ENCODE data around the gene TSSK3.

The TSSK3 gene, protein sequence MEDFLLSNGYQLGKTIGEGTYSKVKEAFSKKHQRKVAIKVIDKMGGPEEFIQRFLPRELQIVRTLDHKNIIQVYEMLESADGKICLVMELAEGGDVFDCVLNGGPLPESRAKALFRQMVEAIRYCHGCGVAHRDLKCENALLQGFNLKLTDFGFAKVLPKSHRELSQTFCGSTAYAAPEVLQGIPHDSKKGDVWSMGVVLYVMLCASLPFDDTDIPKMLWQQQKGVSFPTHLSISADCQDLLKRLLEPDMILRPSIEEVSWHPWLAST

GRCh38 chr1:32362474-32363313 lies at the start of gene TSSK3, which contains the start of gene FAM229A:
Gene TSSK3, plus strand, starts transcription at chr1:32362539. Its CDS starts 163 bp downstream, at chr1:32362702.
Gene FAM229A, minus strand, starts transcription at chr1:32362485. Its CDS starts 394 bp downstream, at chr1:32362091.
- DNase-seq (ENCODE audit: low spot score) = no peak

GRCh38 chr1:32316903-32317277 lies 45.4 kb upstream of the TSSK3 start:
- DNase-seq (ENCODE audit: low spot score) = no peak

- DNase-seq (ENCODE audit: low spot score) = no peak
Observed at GRCh38 chr1:32318127-32318869, 44.0 kb upstream of the TSSK3 start.

GRCh38 chr1:32321712-32322291 lies 40.5 kb upstream of the TSSK3 start:
- DNase-seq (ENCODE audit: low spot score) = no peak

DNA sequence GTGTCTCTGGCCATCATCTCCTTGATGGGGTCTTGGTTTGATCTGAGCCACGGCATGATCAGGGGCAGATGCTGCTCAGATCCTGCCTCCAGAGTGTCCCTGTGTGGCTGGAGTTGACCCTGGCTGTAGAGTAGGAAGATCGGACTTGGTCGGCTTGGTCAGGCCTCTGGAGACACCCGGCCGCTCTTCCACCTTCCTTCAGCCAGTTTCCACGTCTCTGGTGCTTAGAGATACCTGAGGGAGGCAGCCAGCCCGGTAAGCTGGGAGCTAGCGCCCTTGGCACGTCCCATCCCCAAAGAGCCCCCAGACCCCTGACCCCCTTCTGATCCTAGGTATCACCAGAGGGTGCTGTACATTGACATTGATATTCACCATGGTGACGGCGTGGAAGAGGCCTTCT lies 35.1 kb upstream of the TSSK3 start:
- DNase-seq (ENCODE audit: low spot score) = no peak

DNA sequence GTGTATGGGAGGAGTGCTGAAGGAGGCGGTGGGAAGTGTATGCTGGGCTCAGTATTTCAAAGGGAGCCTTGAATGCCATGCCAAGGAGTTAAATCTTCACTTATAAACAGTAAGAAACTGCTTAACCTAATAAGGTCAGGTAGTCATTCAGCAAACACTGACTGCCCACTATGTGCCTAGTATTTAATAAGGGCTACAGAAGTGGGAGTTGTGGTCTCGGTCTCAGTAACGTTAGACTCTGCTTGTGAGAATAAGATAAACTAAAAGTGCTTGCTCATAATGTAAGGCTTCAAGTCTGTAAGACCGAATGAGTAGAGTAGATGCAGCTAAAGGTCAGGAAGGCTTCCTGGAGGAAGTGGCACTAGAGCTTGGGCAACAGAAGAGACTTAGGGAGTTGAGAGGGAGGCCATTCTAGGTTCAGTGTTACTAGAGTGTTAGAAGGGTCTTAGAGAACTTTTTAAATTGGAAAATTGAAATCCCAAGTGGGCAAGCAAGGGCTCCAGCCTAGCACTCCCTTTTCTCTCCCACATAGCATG lies 32.3 kb upstream of the TSSK3 start:
- DNase-seq (ENCODE audit: low spot score) = no peak

DNA sequence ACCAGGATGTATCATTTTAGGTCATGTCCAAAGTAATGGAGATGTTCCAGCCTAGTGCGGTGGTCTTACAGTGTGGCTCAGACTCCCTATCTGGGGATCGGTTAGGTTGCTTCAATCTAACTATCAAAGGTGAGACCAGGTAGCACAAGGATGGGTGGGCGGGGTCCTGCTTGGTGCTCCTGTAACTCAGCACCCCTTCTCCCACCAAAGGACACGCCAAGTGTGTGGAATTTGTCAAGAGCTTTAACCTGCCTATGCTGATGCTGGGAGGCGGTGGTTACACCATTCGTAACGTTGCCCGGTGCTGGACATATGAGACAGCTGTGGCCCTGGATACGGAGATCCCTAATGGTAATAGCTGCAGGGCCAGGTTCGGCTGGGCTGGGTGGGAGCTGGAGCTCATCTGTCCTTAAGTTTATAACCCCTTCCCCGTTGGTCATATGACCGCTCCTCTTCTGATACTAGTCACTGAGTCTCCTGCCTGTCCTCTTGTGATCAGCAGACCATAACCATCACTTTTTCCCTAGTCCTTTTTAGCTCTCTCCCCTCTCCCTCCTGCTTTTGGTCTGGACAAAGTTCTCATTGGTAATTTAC lies 31.7 kb upstream of the TSSK3 start:
- DNase-seq (ENCODE audit: low spot score) = no peak

DNA sequence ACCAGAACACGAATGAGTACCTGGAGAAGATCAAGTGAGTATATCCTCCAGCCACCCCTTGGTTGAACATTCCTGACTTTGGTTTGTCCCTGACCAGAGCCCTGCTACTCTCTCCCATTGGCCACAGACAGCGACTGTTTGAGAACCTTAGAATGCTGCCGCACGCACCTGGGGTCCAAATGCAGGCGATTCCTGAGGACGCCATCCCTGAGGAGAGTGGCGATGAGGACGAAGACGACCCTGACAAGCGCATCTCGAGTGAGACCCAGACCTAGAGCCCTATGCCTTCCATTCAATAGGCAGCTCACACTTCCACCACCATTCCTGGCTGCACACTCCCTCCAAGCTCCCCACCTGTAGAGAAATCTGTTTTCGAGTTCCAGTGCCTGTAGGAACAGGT lies 30.8 kb upstream of the TSSK3 start:
- DNase-seq (ENCODE audit: low spot score) = no peak

GRCh38 chr1:32332290-32333079 lies 29.9 kb upstream of the TSSK3 start:
- no peak for DNase-seq (ENCODE audit: low spot score)

DNA sequence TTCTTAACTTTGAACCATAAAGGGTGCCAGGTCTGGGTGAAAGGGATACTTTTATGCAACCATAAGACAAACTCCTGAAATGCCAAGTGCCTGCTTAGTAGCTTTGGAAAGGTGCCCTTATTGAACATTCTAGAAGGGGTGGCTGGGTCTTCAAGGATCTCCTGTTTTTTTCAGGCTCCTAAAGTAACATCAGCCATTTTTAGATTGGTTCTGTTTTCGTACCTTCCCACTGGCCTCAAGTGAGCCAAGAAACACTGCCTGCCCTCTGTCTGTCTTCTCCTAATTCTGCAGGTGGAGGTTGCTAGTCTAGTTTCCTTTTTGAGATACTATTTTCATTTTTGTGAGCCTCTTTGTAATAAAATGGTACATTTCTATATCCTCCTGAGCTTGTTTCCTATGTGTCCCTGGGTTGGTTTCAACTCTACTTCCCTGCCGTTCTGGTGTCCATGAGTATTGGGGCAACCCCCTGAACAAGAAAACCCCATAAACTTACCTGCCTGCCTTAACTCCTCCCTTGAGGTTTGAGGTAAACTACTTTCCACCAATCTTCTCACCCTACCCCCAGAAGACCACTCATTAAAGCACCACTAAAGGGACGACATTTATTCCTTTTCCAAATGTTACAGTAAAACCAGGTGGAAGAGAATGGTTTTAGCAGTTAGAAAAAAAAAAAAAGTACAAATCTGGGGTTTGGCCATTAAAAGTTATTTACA lies 28.9 kb upstream of the TSSK3 start:
- DNase-seq (ENCODE audit: low spot score) = no peak

- no peak for DNase-seq (ENCODE audit: low spot score)
Observed at GRCh38 chr1:32334274-32334861, 28.0 kb upstream of the TSSK3 start.

- DNase-seq (ENCODE audit: low spot score) = no peak
Observed at GRCh38 chr1:32334864-32335534, 27.3 kb upstream of the TSSK3 start.

- DNase-seq (ENCODE audit: low spot score) = no peak
Observed at GRCh38 chr1:32335535-32335789, 26.9 kb upstream of the TSSK3 start.

- peak; percentile 92 for DNase-seq (ENCODE audit: low spot score)
Observed at GRCh38 chr1:32335790-32336590, 26.3 kb upstream of the TSSK3 start, which contains the start of gene MARCKSL1. Gene MARCKSL1, minus strand, starts transcription at chr1:32336233. Its CDS starts 200 bp downstream, at chr1:32336033.

- no peak for DNase-seq (ENCODE audit: low spot score)
Observed at GRCh38 chr1:32336591-32336932, 25.8 kb upstream of the TSSK3 start.

DNA sequence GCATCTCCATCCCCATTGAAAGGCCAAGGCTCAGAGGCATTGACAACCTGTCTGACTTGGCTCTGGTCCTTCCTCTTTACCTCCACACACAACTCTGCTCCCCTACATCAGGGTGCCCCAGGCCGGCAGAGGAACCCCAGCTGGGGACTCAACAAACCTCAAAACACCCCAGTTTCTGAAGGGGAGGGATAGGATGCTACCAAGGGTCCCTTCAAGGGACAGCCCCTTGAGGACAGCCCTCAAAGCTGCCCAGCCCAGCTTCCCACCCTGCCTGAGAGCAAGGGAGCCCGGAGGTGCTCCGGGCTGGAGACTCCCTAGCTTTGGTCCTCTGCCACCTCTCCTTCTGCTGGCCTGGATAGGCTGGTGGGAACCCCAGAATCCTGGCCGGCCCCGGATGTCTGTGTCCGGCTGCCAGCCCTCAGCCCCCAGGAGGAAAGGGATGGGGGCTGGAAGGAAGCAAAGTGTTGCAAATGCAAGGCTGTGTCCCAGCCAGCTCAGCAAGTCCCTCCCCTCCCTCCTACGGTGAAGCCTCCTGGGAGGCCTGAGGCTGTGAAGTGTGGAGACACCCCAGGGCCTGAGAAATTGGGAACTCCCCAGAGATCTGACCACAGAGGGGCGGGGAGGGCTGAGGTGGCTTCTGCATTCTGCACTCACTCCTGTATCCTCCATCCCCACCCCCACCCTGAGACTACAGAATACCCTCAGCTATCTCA lies 25.2 kb upstream of the TSSK3 start:
- DNase-seq (ENCODE audit: low spot score) = no peak

GRCh38 chr1:32337855-32338636 lies 24.3 kb upstream of the TSSK3 start:
- no peak for DNase-seq (ENCODE audit: low spot score)
